HEK293T (cell line): ENCODE measurements around the gene SRP54.

Experiments used
- BHLHE40 ChIP-seq: fragments of 450-650 bp; IDR thresholded peaks from 2 replicates; pipeline ENCODE4 v1.6.1; 2016; ENCODE audit warnings: mild to moderate bottlenecking, moderate library complexity, borderline replicate concordance
- CTBP1 ChIP-seq: fragments of 450-650 bp; IDR thresholded peaks from 2 replicates; pipeline ENCODE4 v1.6.1; 2016; ENCODE audit warnings: borderline replicate concordance
- ELF4 ChIP-seq: fragments of 450-650 bp; IDR thresholded peaks from 2 replicates; pipeline ENCODE4 v1.6.1; 2017; ENCODE audit warnings: antibody characterized with exemption
- FOXA1 ChIP-seq: fragments of 450-650 bp; IDR thresholded peaks from 2 replicates; pipeline ENCODE4 v1.6.1; 2016; ENCODE audit warnings: mild to moderate bottlenecking
- FOXM1 ChIP-seq: fragments of 450-650 bp; IDR thresholded peaks from 2 replicates; pipeline ENCODE4 v1.6.1; 2017; ENCODE audit warnings: mild to moderate bottlenecking, borderline replicate concordance
- HDGF ChIP-seq: fragments of 450-650 bp; IDR thresholded peaks from 2 replicates; pipeline ENCODE4 v1.6.1; 2017; ENCODE audit warnings: antibody characterized with exemption, borderline replicate concordance
- LEF1 ChIP-seq: fragments of 450-650 bp; IDR thresholded peaks from 2 replicates; pipeline ENCODE4 v1.6.1; 2017; ENCODE audit warnings: mild to moderate bottlenecking, borderline replicate concordance
- NFRKB ChIP-seq: fragments of 450-650 bp; IDR thresholded peaks from 2 replicates; pipeline ENCODE4 v1.6.1; 2016; ENCODE audit warnings: mild to moderate bottlenecking, moderate library complexity
- SP1 ChIP-seq: fragments of 450-650 bp; IDR thresholded peaks from 2 replicates; pipeline ENCODE4 v1.6.1; 2017
- SUZ12 ChIP-seq: fragments of 450-650 bp; IDR thresholded peaks from 2 replicates; pipeline ENCODE4 v1.6.1; 2016; ENCODE audit warnings: mild to moderate bottlenecking
- TARDBP ChIP-seq: fragments of 450-650 bp; IDR thresholded peaks from 2 replicates; pipeline ENCODE4 v1.6.1; 2016
- ZNF384 ChIP-seq: fragments of 450-650 bp; IDR thresholded peaks from 2 replicates; pipeline ENCODE4 v1.6.1; 2016
- TF ChIP-seq, protein P1 (sequence below): fragments of 450-650 bp; IDR thresholded peaks from 2 replicates; pipeline ENCODE4 v1.6.1; 2016

DNA sequence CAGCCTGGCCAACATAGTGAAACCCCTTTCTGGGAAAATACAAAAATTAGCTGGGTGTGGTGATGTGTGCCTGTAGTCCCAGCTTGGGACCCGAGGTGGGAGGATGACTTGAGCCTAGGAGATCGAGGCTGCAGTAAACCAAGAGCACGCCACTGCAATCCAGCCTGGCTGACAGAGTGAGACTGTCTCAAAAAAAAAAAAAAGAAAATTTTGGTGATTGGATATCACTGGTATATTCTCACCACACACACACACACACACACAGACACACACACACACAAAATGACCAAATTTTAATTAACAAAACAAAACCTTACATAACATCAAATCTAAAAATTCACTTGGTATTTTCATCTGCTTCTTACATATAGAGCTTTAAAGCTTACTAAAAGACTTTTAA lies 59.8 kb downstream of the SRP54 start:
- no peak for TF ChIP-seq ELF4
- TF ChIP-seq TARDBP: no peak
- no peak for TF ChIP-seq CTBP1
- no peak for TF ChIP-seq BHLHE40
- no peak for TF ChIP-seq ZNF384
- no peak for TF ChIP-seq HDGF
- no peak for TF ChIP-seq SUZ12
- no peak for TF ChIP-seq SP1
- no peak for TF ChIP-seq NFRKB
- TF ChIP-seq LEF1: no peak
- no peak for TF ChIP-seq FOXA1
- TF ChIP-seq, protein P1, sequence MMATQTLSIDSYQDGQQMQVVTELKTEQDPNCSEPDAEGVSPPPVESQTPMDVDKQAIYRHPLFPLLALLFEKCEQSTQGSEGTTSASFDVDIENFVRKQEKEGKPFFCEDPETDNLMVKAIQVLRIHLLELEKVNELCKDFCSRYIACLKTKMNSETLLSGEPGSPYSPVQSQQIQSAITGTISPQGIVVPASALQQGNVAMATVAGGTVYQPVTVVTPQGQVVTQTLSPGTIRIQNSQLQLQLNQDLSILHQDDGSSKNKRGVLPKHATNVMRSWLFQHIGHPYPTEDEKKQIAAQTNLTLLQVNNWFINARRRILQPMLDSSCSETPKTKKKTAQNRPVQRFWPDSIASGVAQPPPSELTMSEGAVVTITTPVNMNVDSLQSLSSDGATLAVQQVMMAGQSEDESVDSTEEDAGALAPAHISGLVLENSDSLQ: no peak
- TF ChIP-seq FOXM1: no peak
